Measurements from ENCODE around the gene UFD1.

Gene UFD1

GRCh38 chr22:19515654-19516377, 36.8 kb upstream of the UFD1 start:
- DNase-seq = no peak

- no peak for DNase-seq
Observed at GRCh38 chr22:19514831-19515565, 36.0 kb upstream of the UFD1 start.

- no peak for DNase-seq
Observed at GRCh38 chr22:19513823-19514222, 34.8 kb upstream of the UFD1 start.

GRCh38 chr22:19510919-19511341, 31.9 kb upstream of the UFD1 start:
- no peak for DNase-seq

GRCh38 chr22:19509923-19510322, 30.9 kb upstream of the UFD1 start:
- no peak for DNase-seq

- DNase-seq = no peak
Observed at GRCh38 chr22:19509191-19509590, 30.2 kb upstream of the UFD1 start.

GRCh38 chr22:19508024-19508776, 29.2 kb upstream of the UFD1 start:
- no peak for DNase-seq

- no peak for DNase-seq
Observed at GRCh38 chr22:19507534-19507861, 28.5 kb upstream of the UFD1 start.

GRCh38 chr22:19506212-19506611, 27.2 kb upstream of the UFD1 start:
- no peak for DNase-seq

- no peak for DNase-seq
Observed at GRCh38 chr22:19505735-19506126, 26.7 kb upstream of the UFD1 start.

- DNase-seq = no peak
Observed at GRCh38 chr22:19504900-19505734, 26.1 kb upstream of the UFD1 start.

GRCh38 chr22:19503869-19504268, 24.9 kb upstream of the UFD1 start:
- DNase-seq = no peak

GRCh38 chr22:19503367-19503766, 24.4 kb upstream of the UFD1 start:
- no peak for DNase-seq

- DNase-seq = no peak
Observed at GRCh38 chr22:19501897-19502447, 23.0 kb upstream of the UFD1 start.

GRCh38 chr22:19499880-19500242, 20.9 kb upstream of the UFD1 start:
- no peak for DNase-seq

- no peak for DNase-seq
Observed at GRCh38 chr22:19499236-19499879, 20.4 kb upstream of the UFD1 start.

- no peak for DNase-seq
Observed at GRCh38 chr22:19498866-19499190, 19.8 kb upstream of the UFD1 start.

GRCh38 chr22:19498154-19498865, 19.3 kb upstream of the UFD1 start:
- no peak for DNase-seq

- DNase-seq = no peak
Observed at GRCh38 chr22:19497245-19497644, 18.3 kb upstream of the UFD1 start.

- DNase-seq = no peak
Observed at GRCh38 chr22:19496324-19496630, 17.3 kb upstream of the UFD1 start.

- DNase-seq = no peak
Observed at GRCh38 chr22:19495562-19496323, 16.8 kb upstream of the UFD1 start.
